ENCODE measurements around the gene F10.

DNA sequence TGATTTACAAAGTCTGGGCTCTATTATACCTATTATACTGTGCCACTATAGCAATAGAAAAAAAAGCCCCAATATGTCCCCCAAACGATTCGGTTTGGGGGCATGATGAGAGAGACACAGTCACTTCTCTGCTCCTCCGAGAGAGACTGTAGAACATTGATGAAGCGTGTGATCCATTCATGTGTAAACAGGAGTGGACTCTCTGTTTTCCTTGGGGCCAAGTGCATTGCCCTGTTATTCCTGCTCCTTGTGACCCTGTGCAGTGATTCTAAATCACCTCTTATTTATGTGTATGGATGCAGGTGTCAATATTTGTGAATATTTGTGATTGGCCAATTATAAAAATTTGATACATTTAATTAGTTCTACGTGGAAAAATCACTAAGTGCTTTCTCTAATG is 17.0 kb downstream of the F10 start:
- TF ChIP-seq FOSL2 (IDR thresholded peaks at IDR 0.05; ENCODE audit: borderline replicate concordance, low read depth) (no peak), MEF2A (IDR thresholded peaks at IDR 0.05; ENCODE audit: borderline replicate concordance, low read depth) (no peak), TAF1 (IDR thresholded peaks at IDR 0.05; ENCODE audit: borderline replicate concordance, low read depth, low read length) (no peak), GATA2 (CRISPR knock-in tag; IDR thresholded peaks at IDR 0.05) (no peak)
- TF ChIP-seq, protein P1, sequence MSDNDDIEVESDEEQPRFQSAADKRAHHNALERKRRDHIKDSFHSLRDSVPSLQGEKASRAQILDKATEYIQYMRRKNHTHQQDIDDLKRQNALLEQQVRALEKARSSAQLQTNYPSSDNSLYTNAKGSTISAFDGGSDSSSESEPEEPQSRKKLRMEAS (IDR thresholded peaks at IDR 0.05; ENCODE audit: low read depth): no peak
- TF ChIP-seq, protein P2, sequence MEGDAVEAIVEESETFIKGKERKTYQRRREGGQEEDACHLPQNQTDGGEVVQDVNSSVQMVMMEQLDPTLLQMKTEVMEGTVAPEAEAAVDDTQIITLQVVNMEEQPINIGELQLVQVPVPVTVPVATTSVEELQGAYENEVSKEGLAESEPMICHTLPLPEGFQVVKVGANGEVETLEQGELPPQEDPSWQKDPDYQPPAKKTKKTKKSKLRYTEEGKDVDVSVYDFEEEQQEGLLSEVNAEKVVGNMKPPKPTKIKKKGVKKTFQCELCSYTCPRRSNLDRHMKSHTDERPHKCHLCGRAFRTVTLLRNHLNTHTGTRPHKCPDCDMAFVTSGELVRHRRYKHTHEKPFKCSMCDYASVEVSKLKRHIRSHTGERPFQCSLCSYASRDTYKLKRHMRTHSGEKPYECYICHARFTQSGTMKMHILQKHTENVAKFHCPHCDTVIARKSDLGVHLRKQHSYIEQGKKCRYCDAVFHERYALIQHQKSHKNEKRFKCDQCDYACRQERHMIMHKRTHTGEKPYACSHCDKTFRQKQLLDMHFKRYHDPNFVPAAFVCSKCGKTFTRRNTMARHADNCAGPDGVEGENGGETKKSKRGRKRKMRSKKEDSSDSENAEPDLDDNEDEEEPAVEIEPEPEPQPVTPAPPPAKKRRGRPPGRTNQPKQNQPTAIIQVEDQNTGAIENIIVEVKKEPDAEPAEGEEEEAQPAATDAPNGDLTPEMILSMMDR (IDR thresholded peaks at IDR 0.05): no peak
